ENCODE results near the gene CAP1.
"Not testable (repeated sequence)": the region's sequence is repeated elsewhere in the genome, so short reads cannot be mapped to it uniquely, and the experiment has no call there.

Gene CAP1

DNA sequence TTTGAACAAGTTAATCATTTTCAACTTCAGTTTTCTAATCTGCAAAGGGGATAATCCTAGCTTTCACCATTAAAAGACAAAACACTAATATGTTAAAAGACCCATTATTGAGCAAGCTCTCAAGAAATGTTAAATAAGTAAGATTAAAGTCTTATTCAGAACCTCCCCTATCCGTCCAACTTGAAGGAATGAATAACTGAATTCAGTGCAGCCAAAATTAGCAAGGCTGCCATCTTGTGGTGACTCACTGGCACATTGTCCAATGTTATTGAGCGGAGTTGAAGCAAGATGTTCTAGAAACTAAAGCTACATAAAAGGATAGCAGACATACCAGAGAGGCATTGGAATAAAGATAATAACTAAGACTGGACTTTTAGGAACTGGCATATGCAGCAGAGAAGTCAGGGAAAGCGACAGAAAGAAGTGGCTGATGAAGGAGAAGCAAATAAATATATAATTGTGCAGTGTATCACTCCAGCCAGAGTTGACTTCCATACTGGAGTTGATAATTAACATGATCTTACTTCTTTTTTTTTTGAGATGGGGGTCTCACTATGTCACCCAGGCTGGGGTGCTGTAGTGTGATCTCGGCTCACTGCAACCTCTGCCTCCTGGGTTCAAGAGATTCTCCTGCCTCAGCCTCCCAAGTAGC, 8.2 kb upstream of the CAP1 start:
- DNase-seq (ENCODE audit: low read depth) = peak; percentile 27

- DNase-seq (ENCODE audit: low read depth) = no peak
These were observed 5.7 kb upstream of the CAP1 start for GRCh38 chr1:40034869-40035268.

GRCh38 chr1:40036574-40036973, 4.0 kb upstream of the CAP1 start:
- DNase-seq (ENCODE audit: low read depth) = no peak

DNA sequence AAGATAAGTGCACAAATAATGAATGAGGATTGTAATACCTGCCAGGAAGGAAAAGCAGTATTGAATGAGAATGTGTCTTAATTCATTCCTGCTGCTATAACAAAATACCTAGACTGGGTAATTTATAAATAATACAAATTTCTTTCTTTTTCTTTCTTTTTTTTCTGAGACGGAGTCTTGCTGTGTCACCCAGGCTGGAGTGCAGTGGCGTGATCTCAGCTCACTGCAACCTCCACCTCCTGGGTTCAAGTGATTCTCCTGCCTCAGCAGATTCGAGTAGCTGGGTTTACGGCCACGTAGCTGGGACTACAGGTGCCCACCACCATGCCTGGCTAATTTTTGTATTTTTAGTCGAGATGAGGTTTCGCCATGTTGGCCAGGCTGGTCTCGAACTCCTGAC, 3.3 kb upstream of the CAP1 start:
- not testable (repeated sequence) for DNase-seq (ENCODE audit: low read depth)

- no peak for DNase-seq (ENCODE audit: low read depth)
These were observed 1.8 kb upstream of the CAP1 start for GRCh38 chr1:40038697-40039096.

DNA sequence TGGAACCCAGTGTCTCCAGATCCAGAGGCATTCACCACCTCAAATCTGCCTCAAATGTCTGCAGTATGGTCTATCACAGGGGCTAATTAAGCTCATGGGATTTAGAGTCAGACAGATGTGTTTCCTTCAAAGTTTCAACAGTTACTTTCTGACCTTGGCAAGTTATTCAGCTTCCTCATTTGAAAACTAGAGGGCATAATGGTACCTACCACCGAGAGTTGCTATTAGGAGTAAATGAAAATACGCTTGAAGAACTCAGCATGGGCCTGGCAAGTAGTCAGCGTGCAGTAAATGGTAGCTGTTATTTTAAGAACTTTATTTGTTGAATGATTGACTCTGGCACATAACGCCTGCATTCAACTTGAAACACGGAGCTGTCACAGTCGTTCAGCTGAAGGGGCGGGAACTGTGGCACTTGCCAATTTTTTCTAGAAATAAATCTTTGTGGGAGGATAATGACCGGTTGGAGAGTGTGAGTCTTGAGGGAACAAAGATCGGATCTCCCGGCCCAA, 1.2 kb upstream of the CAP1 start:
- DNase-seq (ENCODE audit: low read depth) = no peak

DNA sequence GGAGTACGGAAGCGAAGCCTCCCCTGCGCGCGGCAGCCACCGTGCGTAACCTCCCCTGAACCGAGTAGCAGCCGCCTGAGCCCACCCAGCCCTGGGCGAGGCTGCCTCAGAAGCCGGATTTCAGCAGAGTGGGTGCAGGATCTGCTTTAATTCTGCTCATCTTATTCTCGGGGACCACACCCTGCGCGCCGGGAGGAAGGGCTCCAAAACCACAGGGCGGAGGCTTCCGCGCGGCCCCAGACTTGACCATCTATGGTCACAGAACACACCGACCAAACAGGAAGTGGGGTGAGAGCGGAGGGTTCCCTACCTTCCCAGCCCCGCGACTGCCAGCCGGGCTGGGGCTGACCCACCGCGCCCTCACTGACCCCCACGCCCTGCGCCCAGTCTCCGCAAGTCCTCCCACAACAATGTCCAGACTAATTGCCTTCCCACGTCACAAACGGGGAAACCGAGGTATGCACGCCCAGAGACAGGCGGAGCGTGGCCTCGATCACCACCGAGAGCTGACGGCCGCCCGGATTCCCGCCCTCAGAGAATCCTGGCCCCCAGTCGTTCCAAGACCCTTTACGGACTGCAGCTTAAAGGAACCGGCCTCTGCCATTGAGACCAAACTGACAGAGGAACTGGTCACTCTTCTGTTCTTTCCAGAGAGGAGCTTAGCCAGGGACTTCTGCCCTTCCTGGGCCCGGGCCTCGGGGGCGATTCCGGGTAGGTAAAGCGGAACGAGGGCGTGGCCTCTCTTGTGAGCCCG, 595 bp upstream of the CAP1 start:
- DNase-seq (ENCODE audit: low read depth) = peak; percentile 68

DNA sequence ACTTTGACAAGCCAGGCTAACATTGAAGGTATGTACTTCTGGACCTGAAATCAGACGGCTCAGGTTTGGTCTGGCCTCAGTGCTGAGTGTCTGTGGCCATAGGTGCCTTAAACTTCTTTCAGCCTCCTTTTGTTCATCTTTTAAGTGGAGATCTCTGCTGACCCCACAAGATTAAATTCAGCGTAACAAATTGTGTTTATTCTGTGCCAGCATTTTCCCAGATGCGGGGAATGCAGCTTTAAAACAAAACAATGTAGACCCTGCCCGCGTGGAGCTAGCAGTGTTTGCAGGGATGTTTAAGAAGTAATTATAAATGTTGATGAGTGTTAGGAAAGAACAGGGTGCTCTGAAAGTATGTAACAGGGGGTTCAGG, 923 bp downstream of the CAP1 start:
- DNase-seq (ENCODE audit: low read depth) = no peak

GRCh38 chr1:40042341-40042740, 1.8 kb downstream of the CAP1 start:
- no peak for DNase-seq (ENCODE audit: low read depth)

DNA sequence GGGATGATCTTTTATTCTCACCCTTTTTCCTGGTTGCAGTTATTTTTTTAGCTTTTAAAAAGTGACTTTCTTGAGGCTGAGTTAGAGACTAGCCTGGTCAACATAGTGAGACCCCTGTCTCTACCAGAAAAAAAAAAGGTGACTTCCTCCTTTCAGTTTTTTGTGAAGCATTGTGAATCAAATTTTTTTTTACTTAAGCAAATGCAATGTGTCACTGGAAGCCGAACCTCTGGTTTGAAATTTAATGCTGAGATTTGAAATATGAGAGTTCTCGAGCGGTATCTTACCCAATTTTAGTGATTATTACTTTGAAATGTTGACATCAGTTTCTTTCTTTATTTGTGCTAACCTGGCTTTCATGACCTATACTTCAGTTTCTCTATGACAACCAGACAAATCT, 3.6 kb downstream of the CAP1 start:
- no peak for DNase-seq (ENCODE audit: low read depth)

GRCh38 chr1:40045182-40045581, 4.7 kb downstream of the CAP1 start:
- no peak for DNase-seq (ENCODE audit: low read depth)

DNA sequence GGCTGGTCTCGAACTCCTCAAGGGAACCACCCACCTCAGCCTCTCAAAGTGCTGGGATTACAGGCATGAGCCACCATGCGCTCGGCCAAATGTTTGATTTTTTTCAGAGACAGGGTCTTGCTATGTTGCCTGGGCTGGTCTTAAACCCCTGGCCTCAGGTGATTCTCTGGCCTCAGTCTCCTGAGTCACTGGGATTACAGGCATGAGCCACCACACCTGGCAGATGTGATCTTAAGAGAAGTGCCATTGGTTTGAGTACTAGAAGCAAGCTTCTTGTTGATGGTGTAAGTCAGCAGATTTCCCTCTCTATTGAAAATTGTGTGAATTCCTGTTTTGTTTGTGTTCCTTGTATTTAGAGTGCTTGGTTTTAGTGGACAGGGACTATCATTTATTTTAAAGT, 5.2 kb downstream of the CAP1 start:
- DNase-seq (ENCODE audit: low read depth) = no peak

- DNase-seq (ENCODE audit: low read depth) = no peak
These were observed 6.7 kb downstream of the CAP1 start for GRCh38 chr1:40047276-40047675.

DNA sequence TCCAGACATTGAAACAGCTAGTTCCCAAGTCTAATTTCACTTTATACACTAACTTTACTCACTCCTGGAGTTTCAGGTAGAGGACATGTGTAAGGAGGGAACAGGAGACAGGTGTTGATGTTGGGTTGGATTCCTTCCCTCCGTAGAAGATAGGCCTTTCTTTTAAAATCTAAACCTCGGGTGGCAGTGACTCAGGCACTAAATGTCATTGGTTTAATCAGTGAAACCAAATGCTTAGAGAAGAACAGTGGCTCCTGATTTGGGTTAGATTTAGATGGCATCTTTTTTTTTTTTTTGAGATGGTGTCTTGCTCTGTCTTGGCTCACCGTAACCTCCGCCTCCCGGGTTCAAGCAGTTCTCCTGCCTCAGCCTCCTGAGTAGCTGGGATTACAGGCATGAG, 7.2 kb downstream of the CAP1 start:
- no peak for DNase-seq (ENCODE audit: low read depth)

DNA sequence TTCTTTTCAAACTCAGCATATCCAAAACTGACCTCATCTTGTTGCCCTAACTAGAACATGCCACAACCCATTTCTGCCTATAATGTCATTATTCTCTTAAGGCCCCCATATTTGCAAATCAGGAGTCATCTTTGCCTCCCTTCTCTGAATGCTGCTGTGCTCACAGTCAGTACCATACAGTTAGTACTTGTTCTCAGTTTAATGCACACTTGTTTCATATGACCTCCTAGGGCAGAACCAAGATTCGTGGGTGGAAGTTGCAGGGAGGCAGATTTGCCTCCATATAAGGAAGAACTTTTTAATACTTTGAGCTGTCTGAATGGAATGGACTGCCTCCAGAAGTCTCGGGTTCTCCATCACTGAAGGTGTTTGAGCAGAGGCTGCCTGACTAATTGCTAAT, 9.2 kb downstream of the CAP1 start:
- no peak for DNase-seq (ENCODE audit: low read depth)

GRCh38 chr1:40050863-40051262, 10.3 kb downstream of the CAP1 start:
- no peak for DNase-seq (ENCODE audit: low read depth)

GRCh38 chr1:40053138-40053887, 12.8 kb downstream of the CAP1 start:
- DNase-seq (ENCODE audit: low read depth) = no peak

GRCh38 chr1:40056519-40057309, 16.2 kb downstream of the CAP1 start:
- no peak for DNase-seq (ENCODE audit: low read depth)

GRCh38 chr1:40057310-40058030, 16.9 kb downstream of the CAP1 start:
- no peak for DNase-seq (ENCODE audit: low read depth)

DNA sequence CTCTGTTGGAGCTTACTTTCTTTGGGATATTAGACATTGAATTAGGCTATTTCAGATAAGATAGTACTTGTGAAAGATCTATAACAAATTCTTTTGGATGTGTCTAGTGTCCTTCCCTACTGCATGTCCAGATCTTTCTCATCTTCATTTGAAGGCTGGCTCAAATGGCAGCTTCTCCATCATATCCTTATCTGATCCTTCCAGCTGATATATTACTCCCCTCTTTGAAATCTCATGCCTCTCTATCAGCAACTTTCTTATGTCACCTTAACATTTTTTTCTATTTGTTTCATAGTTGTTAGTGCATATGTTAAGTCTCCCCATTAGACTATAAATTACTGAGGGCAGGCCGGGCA, 17.5 kb downstream of the CAP1 start:
- no peak for DNase-seq (ENCODE audit: low read depth)

GRCh38 chr1:40058453-40059337, 18.2 kb downstream of the CAP1 start:
- no peak for DNase-seq (ENCODE audit: low read depth)

Measured in stimulated activated CD8-positive, alpha-beta memory T cell treated with anti-CD3 and anti-CD28 coated beads, Interleukin-4, amount 100 ng/mL, for 24 hours (primary cell).